EL (cell line): ENCODE results near the gene TAF11L13.

Experiments used
- DNase-seq: peaks from one replicate; pipeline ENCODE4 v3.0.0-alpha.2; 2016

The TAF11L13 gene

GRCh38 chr5:17680737-17681136 is 48.8 kb downstream of the TAF11L13 start:
- DNase-seq: no peak
